IMR-90 (cell line): ENCODE results near the gene COX4I1. TPM values are rescaled to one million over a fixed set of nuclear protein-coding genes. Genes with fewer than 3 reads are reported as not detected.

Source experiments
- ATAC-seq: fragments of 200-7000 bp; cut with Tn5 transposase; 2 replicates; pipeline ENCODE4 v1.9.1; 2020; ENCODE audit warnings: low read depth, mild to moderate bottlenecking, moderate library complexity
- BruUV-seq: library from RNA; stranded (reverse); fragments of 400-500 nt; replicated peaks from 2 replicates; lab custom pipeline; 2021; lab: Mats Ljungman, UMichigan
- CTCF ChIA-PET: fragments of 300-600 bp; formaldehyde crosslinking; extraction: SDS; loops from one replicate; lab custom pipeline; 2021; ENCODE audit warnings: antibody characterized with exemption; lab: Yijun Ruan, JAX
- POLR2A ChIA-PET: fragments of 300-600 bp; sonication (Branson Sonifier 250); formaldehyde crosslinking; loops from one replicate; lab custom pipeline; 2022; ENCODE audit warnings: antibody characterized with exemption; ENCODE audit not compliant: unreplicated experiment; lab: Charles Lee
- DNase-seq: peaks from one replicate; pipeline ENCODE4 v3.0.0; 2013
- H2AFZ ChIP-seq: replicated peaks from 2 replicates; pipeline ENCODE3; 2013; ENCODE audit warnings: low read length, mild to moderate bottlenecking; ENCODE audit not compliant: poor library complexity
- H2AK5ac ChIP-seq: 2 replicates; pipeline ENCODE4 v1.6.1; 2013; ENCODE audit warnings: low read depth, low read length, inconsistent platforms
- H2AK9ac ChIP-seq: replicated peaks from 2 replicates; pipeline ENCODE3; 2013; ENCODE audit warnings: mild to moderate bottlenecking, low read depth, low read length, moderate library complexity; ENCODE audit not compliant: poor library complexity
- H2BK120ac ChIP-seq: 2 replicates; pipeline ENCODE4 v1.6.1; 2013; ENCODE audit warnings: low read depth, low read length, inconsistent platforms
- H2BK15ac ChIP-seq: 3 replicates; pipeline ENCODE4 v1.6.1; 2013; ENCODE audit warnings: low read depth, low read length, inconsistent platforms
- H2BK20ac ChIP-seq: 2 replicates; pipeline ENCODE4 v1.6.1; 2013; ENCODE audit warnings: low read depth, mild to moderate bottlenecking, inconsistent platforms, low read length, moderate library complexity
- H2BK5ac ChIP-seq: 2 replicates; pipeline ENCODE4 v1.6.1; 2013; ENCODE audit warnings: mild to moderate bottlenecking, low read depth, low read length, inconsistent platforms; ENCODE audit not compliant: poor library complexity, severe bottlenecking
- H3K14ac ChIP-seq: replicated peaks from 2 replicates; pipeline ENCODE4 v1.6.1; 2013; ENCODE audit warnings: low read depth, low read length, inconsistent platforms
- H3K18ac ChIP-seq: 2 replicates; pipeline ENCODE4 v1.6.1; 2013; ENCODE audit warnings: low read depth, low read length, control low read depth
- H3K23ac ChIP-seq: 2 replicates; pipeline ENCODE4 v1.6.1; 2013; ENCODE audit warnings: low read depth, low read length, inconsistent platforms
- H3K27ac ChIP-seq: 2 replicates; pipeline ENCODE4 v1.5.1; 2013; ENCODE audit warnings: mild to moderate bottlenecking, control low read depth, low read length; ENCODE audit not compliant: insufficient read depth
- H3K27me3 ChIP-seq: 2 replicates; pipeline ENCODE4 v1.6.1; 2013; ENCODE audit warnings: low read length; ENCODE audit not compliant: control insufficient read depth, insufficient read depth
- H3K36me3 ChIP-seq: 2 replicates; pipeline ENCODE4 v1.6.1; 2013; ENCODE audit warnings: low read length, mixed read lengths; ENCODE audit not compliant: control insufficient read depth, insufficient read depth
- H3K4ac ChIP-seq: 2 replicates; pipeline ENCODE4 v1.6.1; 2013; ENCODE audit warnings: low read depth, low read length, inconsistent platforms
- H3K4me1 ChIP-seq: 2 replicates; pipeline ENCODE4 v1.6.1; 2013; ENCODE audit warnings: low read length, mixed read lengths; ENCODE audit not compliant: control insufficient read depth, insufficient read depth
- H3K4me2 ChIP-seq: 2 replicates; pipeline ENCODE4 v1.6.1; 2013; ENCODE audit warnings: low read depth, mild to moderate bottlenecking, control low read depth, low read length, moderate library complexity
- H3K4me3 ChIP-seq: 2 replicates; pipeline ENCODE4 v1.5.1; 2013; ENCODE audit warnings: low read depth, mild to moderate bottlenecking, control low read depth, low read length, moderate library complexity; ENCODE audit not compliant: insufficient read depth
- H3K56ac ChIP-seq: 2 replicates; pipeline ENCODE4 v1.6.1; 2013; ENCODE audit warnings: low read length, inconsistent platforms; ENCODE audit not compliant: insufficient read depth; ENCODE audit errors: extremely low read depth
- H3K79me1 ChIP-seq, 2 experiments: 2 replicates each; pipeline ENCODE4 v1.6.1; 2013; ENCODE audit warnings: low read length in 2 of 2, inconsistent platforms in 1 of 2, low read depth in 1 of 2
- H3K9ac ChIP-seq: 2 replicates; pipeline ENCODE4 v1.6.1; 2013; ENCODE audit warnings: low read depth, low read length, control low read depth
- H3K9me1 ChIP-seq: 2 replicates; pipeline ENCODE4 v1.6.1; 2013; ENCODE audit warnings: low read length, inconsistent platforms; ENCODE audit not compliant: insufficient read depth
- H3K9me3 ChIP-seq: 2 replicates; pipeline ENCODE4 v1.6.1; 2013; ENCODE audit warnings: low read length; ENCODE audit not compliant: control insufficient read depth, insufficient read depth
- H4K20me1 ChIP-seq: 2 replicates; pipeline ENCODE4 v1.6.1; 2013; ENCODE audit warnings: low read length, inconsistent platforms; ENCODE audit not compliant: insufficient read depth
- H4K5ac ChIP-seq: 2 replicates; pipeline ENCODE4 v1.6.1; 2013; ENCODE audit warnings: mild to moderate bottlenecking, low read depth, low read length, control low read depth
- H4K8ac ChIP-seq, 2 experiments: 2 replicates each; pipeline ENCODE4 v1.6.1; 2013; ENCODE audit warnings: low read depth in 2 of 2, low read length in 2 of 2, control low read depth in 1 of 2, inconsistent platforms in 1 of 2
- H4K91ac ChIP-seq: 2 replicates; pipeline ENCODE4 v1.6.1; 2013; ENCODE audit warnings: low read depth, low read length, inconsistent platforms; ENCODE audit not compliant: insufficient read depth
- CEBPB ChIP-seq: IDR thresholded peaks from 2 replicates; pipeline ENCODE4 v1.6.1; 2012; ENCODE audit warnings: low read depth, low read length, improper control_type of control experiment
- CHD1 ChIP-seq: IDR thresholded peaks from 2 replicates; pipeline ENCODE4 v1.6.1; 2012; ENCODE audit warnings: low read depth, low read length, improper control_type of control experiment
- ELK1 ChIP-seq: fragments of 150-350 bp; IDR thresholded peaks from 2 replicates; pipeline ENCODE4 v1.6.1; 2016; ENCODE audit warnings: low read depth, mild to moderate bottlenecking, low read length, moderate library complexity, borderline replicate concordance
- MXI1 ChIP-seq: IDR thresholded peaks from 2 replicates; pipeline ENCODE4 v1.6.1; 2012; ENCODE audit warnings: low read depth, mild to moderate bottlenecking, low read length, moderate library complexity, borderline replicate concordance
- POLR2A ChIP-seq: IDR thresholded peaks from 2 replicates; pipeline ENCODE4 v1.6.1; 2012; ENCODE audit warnings: mild to moderate bottlenecking, low read depth, low read length
- RAD21 ChIP-seq: IDR thresholded peaks from 2 replicates; pipeline ENCODE4 v1.6.1; 2012; ENCODE audit warnings: low read length, improper control_type of control experiment
- RCOR1 ChIP-seq: IDR thresholded peaks from 2 replicates; pipeline ENCODE4 v1.6.1; 2012; ENCODE audit warnings: mild to moderate bottlenecking, low read length, improper control_type of control experiment; ENCODE audit not compliant: insufficient replicate concordance
- RFX5 ChIP-seq: IDR thresholded peaks from 2 replicates; pipeline ENCODE4 v1.8.0; 2012; ENCODE audit warnings: low read depth, mild to moderate bottlenecking, low read length, moderate library complexity
- WGBS, 2 experiments: methylation state at CpG; one replicate each; pipeline versions ENCODE4 v1.1.5 to v1.1.7; 2013; ENCODE audit warnings: missing lambda C conversion rate in 2 of 2; ENCODE audit not compliant: insufficient read length in 1 of 2; ENCODE audit errors: extremely low coverage in 2 of 2; 5-methylcytosine and 5-hydroxymethylcytosine counted together
- dilution Hi-C: fragments of 300-500 bp; cut with HindIII; formaldehyde crosslinking; loops from one replicate; pipeline ENCODE4 v1.14.3; 2018; ENCODE audit warnings: low sequenced_read_pairs; ENCODE audit not compliant: unreplicated experiment
- in situ Hi-C: fragments of 300-500 bp; cut with MboI; formaldehyde crosslinking; loops from 3 replicates; pipeline ENCODE4 v1.14.3; 2019; ENCODE audit warnings: low sequenced_read_pairs, inconsistent platforms, mixed read lengths
- intact Hi-C: fragments of 100-400 bp; cut with micrococcal nuclease; formaldehyde crosslinking; loops from 2 replicates; pipeline ENCODE4 v1.10.0; 2022
- polyA plus RNA-seq, 3 experiments: library from polyadenylated mRNA; depleted of rRNA; stranded (reverse); fragments of >200 nt; gene quantifications; 2 replicates each; pipeline ENCODE4 v1.2.3, GENCODE V29; 2012; ENCODE audit warnings: low replicate concordance in 1 of 3
- total RNA-seq: library from RNA; depleted of rRNA; stranded (reverse); fragments of >200 nt; gene quantifications from 2 replicates; pipeline ENCODE4 v1.2.3, GENCODE V29; 2012
- TF ChIP-seq, protein P1 (sequence below): conservative IDR thresholded peaks from 2 replicates; pipeline ENCODE4 v1.5.1; 2012; ENCODE audit warnings: mild to moderate bottlenecking, low read depth, low read length, improper control_type of control experiment
- TF ChIP-seq, protein P2 (sequence below): fragments of 150-350 bp; IDR thresholded peaks from 2 replicates; pipeline ENCODE4 v1.6.1; 2017; ENCODE audit warnings: mild to moderate bottlenecking, antibody characterized with exemption, low read length, low read depth

COX4I1 gene
- total and polyA plus RNA-seq, 2 of the 4 experiments (the other 2 are of a cell fraction) = 397 to 700 TPM

DNA sequence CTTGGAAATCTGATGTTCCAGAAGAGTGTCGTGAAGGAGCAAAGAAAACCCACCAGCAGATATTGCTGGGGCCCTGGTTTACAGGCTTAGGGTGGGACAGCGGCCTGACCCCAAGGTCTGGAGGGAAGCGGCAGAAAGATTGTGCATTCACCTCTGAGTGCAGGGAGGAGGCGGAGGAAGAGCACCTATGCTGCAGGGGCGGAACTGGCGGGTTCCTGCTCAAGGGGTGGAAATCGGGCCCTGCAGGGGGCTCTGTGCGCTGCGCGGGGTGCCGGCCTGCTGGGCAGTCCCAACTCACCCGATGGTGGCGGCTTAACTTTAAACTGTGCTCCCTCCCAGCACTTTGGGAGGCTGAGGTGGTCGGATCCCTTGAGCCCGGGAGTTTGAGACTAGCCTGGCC, 47.5 kb downstream of the COX4I1 start:
- Histone ChIP-seq H3K23ac (no peak overlapping the region), H3K27ac (no peak overlapping the region), H3K9me3 (peaks cover 5% of the 10 kb centered on the region), H3K56ac (no peak overlapping the region), H3K4me1 (no peaks in the 10 kb centered on the region; the same call in 1 of the 2 replicates), H3K9me1 (no peaks in the 10 kb centered on the region), H2AFZ (no peak overlapping the region), H2AK9ac (no peak overlapping the region), H3K4me3 (no peak overlapping the region), H2BK15ac (no peak overlapping the region), H3K18ac (no peak overlapping the region), H2AK5ac (no peak overlapping the region), H3K9ac (no peak overlapping the region), H2BK5ac (no peak overlapping the region), H3K36me3 (no peaks in the 10 kb centered on the region), H4K91ac (no peak overlapping the region), H3K4me2 (no peak overlapping the region), H3K14ac (no peak overlapping the region), H4K5ac (no peak overlapping the region), H4K8ac (no peak overlapping the region), H2BK120ac (no peak overlapping the region), H3K79me1 (no peaks in the 10 kb centered on the region), H3K4ac (no peak overlapping the region), H4K20me1 (no peaks in the 10 kb centered on the region), H3K27me3 (peaks cover 80% of the 10 kb centered on the region), H2BK20ac (no peak overlapping the region)
- intact Hi-C loops (no loop called here), dilution Hi-C loops (no loop called here), in situ Hi-C loops (no loop called here)
- ATAC-seq (no peak), DNase-seq (no peak)
- WGBS, 2 experiments = 83% methylated on average over 4 of the region's 15 CpGs; no CpG with 5 or more reads in 1 of the 2 experiments
- ChIA-PET POLR2A (no interaction called here), CTCF (no interaction called here)
- no TSS peak for BruUV-seq
- TF ChIP-seq RFX5 (no peak), CEBPB (no peak), RAD21 (no peak), ELK1 (no peak), CHD1 (no peak), POLR2A (no peak), RCOR1 (no peak), MXI1 (no peak)
- TF ChIP-seq, protein P1, sequence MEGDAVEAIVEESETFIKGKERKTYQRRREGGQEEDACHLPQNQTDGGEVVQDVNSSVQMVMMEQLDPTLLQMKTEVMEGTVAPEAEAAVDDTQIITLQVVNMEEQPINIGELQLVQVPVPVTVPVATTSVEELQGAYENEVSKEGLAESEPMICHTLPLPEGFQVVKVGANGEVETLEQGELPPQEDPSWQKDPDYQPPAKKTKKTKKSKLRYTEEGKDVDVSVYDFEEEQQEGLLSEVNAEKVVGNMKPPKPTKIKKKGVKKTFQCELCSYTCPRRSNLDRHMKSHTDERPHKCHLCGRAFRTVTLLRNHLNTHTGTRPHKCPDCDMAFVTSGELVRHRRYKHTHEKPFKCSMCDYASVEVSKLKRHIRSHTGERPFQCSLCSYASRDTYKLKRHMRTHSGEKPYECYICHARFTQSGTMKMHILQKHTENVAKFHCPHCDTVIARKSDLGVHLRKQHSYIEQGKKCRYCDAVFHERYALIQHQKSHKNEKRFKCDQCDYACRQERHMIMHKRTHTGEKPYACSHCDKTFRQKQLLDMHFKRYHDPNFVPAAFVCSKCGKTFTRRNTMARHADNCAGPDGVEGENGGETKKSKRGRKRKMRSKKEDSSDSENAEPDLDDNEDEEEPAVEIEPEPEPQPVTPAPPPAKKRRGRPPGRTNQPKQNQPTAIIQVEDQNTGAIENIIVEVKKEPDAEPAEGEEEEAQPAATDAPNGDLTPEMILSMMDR = no peak
- TF ChIP-seq, protein P2, sequence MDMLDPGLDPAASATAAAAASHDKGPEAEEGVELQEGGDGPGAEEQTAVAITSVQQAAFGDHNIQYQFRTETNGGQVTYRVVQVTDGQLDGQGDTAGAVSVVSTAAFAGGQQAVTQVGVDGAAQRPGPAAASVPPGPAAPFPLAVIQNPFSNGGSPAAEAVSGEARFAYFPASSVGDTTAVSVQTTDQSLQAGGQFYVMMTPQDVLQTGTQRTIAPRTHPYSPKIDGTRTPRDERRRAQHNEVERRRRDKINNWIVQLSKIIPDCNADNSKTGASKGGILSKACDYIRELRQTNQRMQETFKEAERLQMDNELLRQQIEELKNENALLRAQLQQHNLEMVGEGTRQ = no peak
